Mesenchymal stem cell (in vitro differentiated cells and primary cell): ENCODE data around the gene WWOX.
A peak's percentile ranks its signal among the peaks of the same experiment; 100 is the strongest.

ENCODE experiments used
- DNase-seq: peaks from one replicate; pipeline ENCODE4 v3.0.0-alpha.2; 2013
- H2AFZ ChIP-seq: one replicate; pipeline ENCODE4 v1.6.1; 2013; ENCODE audit warnings: low read depth, mild to moderate bottlenecking, control low read depth, inconsistent platforms, low read length, moderate library complexity
- H2AK5ac ChIP-seq: 2 replicates; pipeline ENCODE4 v1.6.1; 2013; ENCODE audit warnings: low read length, moderate library complexity, mild to moderate bottlenecking, inconsistent platforms; ENCODE audit not compliant: severe bottlenecking
- H2BK120ac ChIP-seq: one replicate; pipeline ENCODE4 v1.6.1; 2013; ENCODE audit warnings: low read depth, mild to moderate bottlenecking, inconsistent platforms, low read length, moderate library complexity
- H2BK12ac ChIP-seq, 2 experiments: one replicate each; pipeline ENCODE4 v1.6.1; 2013; ENCODE audit warnings: inconsistent platforms in 2 of 2, low read length in 2 of 2, mild to moderate bottlenecking in 2 of 2, moderate library complexity in 2 of 2, control low read depth in 1 of 2
- H2BK15ac ChIP-seq: one replicate; pipeline ENCODE4 v1.6.1; 2013; ENCODE audit warnings: mild to moderate bottlenecking, low read depth, inconsistent platforms; ENCODE audit not compliant: poor library complexity, severe bottlenecking
- H2BK5ac ChIP-seq: 2 replicates; pipeline ENCODE4 v1.6.1; 2013; ENCODE audit warnings: low read depth, mild to moderate bottlenecking, low read length, control low read depth, inconsistent platforms; ENCODE audit not compliant: poor library complexity, severe bottlenecking
- H3K14ac ChIP-seq, 2 experiments: one replicate each; pipeline ENCODE4 v1.6.1; 2013; ENCODE audit warnings: inconsistent platforms in 2 of 2, low read length in 2 of 2, control low read depth in 1 of 2, mild to moderate bottlenecking in 1 of 2, moderate library complexity in 1 of 2
- H3K18ac ChIP-seq, 2 experiments: one replicate each; pipeline ENCODE4 v1.6.1; 2013; ENCODE audit warnings: inconsistent platforms in 2 of 2, low read length in 2 of 2, control low read depth in 1 of 2, low read depth in 1 of 2, mild to moderate bottlenecking in 1 of 2
- H3K23ac ChIP-seq, 2 experiments: one replicate each; pipeline ENCODE4 v1.6.1; 2013; ENCODE audit warnings: inconsistent platforms in 2 of 2, low read length in 2 of 2, mild to moderate bottlenecking in 2 of 2, moderate library complexity in 2 of 2, control low read depth in 1 of 2
- H3K27ac ChIP-seq: 2 replicates; pipeline ENCODE4 v1.5.1; 2013; ENCODE audit warnings: mild to moderate bottlenecking, moderate library complexity, low read length, control low read depth, inconsistent platforms; ENCODE audit not compliant: poor library complexity, severe bottlenecking
- H3K27me3 ChIP-seq, 2 experiments: 2 replicates each; pipeline versions ENCODE4 v1.6.1 to v1.7.0; 2013; ENCODE audit warnings: low read length in 2 of 2, mild to moderate bottlenecking in 2 of 2, moderate library complexity in 2 of 2, control low read depth in 1 of 2, inconsistent platforms in 1 of 2; ENCODE audit not compliant: control insufficient read depth in 1 of 2, insufficient read depth in 1 of 2
- H3K36me3 ChIP-seq, 2 experiments: 2 replicates each; pipeline versions ENCODE4 v1.6.1 to v1.7.0; 2013; ENCODE audit warnings: low read length in 2 of 2, control low read depth in 1 of 2, inconsistent platforms in 1 of 2, low read depth in 1 of 2, mild to moderate bottlenecking in 1 of 2; ENCODE audit not compliant: insufficient read depth in 2 of 2, control insufficient read depth in 1 of 2
- H3K4ac ChIP-seq, 2 experiments: one replicate each; pipeline ENCODE4 v1.6.1; 2013; ENCODE audit warnings: inconsistent platforms in 2 of 2, low read length in 2 of 2, mild to moderate bottlenecking in 2 of 2, moderate library complexity in 2 of 2, control low read depth in 1 of 2, low read depth in 1 of 2
- H3K4me1 ChIP-seq: 2 replicates; pipeline ENCODE4 v1.6.1; 2013; ENCODE audit warnings: low read depth, low read length, control low read depth; ENCODE audit not compliant: control insufficient read depth, insufficient read depth
- H3K4me2 ChIP-seq: 2 replicates; pipeline ENCODE4 v1.6.1; 2013; ENCODE audit warnings: low read length, mild to moderate bottlenecking, inconsistent platforms; ENCODE audit not compliant: poor library complexity, severe bottlenecking
- H3K4me3 ChIP-seq, 2 experiments: 2 replicates each; pipeline versions ENCODE4 v1.5.1 to v1.7.0; 2013; ENCODE audit warnings: low read length in 2 of 2, mild to moderate bottlenecking in 2 of 2, control low read depth in 1 of 2, low read depth in 1 of 2; ENCODE audit not compliant: insufficient read depth in 1 of 2
- H3K79me1 ChIP-seq: replicated peaks from 2 replicates; pipeline ENCODE4 v1.6.1; 2013; ENCODE audit warnings: mild to moderate bottlenecking, control low read depth, low read length, inconsistent platforms; ENCODE audit not compliant: poor library complexity, severe bottlenecking
- H3K9ac ChIP-seq: 2 replicates; pipeline ENCODE4 v1.7.0; 2013; ENCODE audit warnings: mild to moderate bottlenecking, low read length, moderate library complexity
- H3K9me3 ChIP-seq: 2 replicates; pipeline ENCODE4 v1.7.0; 2013; ENCODE audit warnings: mild to moderate bottlenecking, low read length; ENCODE audit not compliant: control insufficient read depth
- H4K8ac ChIP-seq: one replicate; pipeline ENCODE4 v1.6.1; 2013; ENCODE audit warnings: inconsistent platforms, mild to moderate bottlenecking, low read length, moderate library complexity
- H4K91ac ChIP-seq: one replicate; pipeline ENCODE4 v1.6.1; 2013; ENCODE audit warnings: mild to moderate bottlenecking, low read length, inconsistent platforms
- WGBS: methylation state at CpG from one replicate; pipeline ENCODE4 v1.1.7; 2013; ENCODE audit warnings: mixed read lengths; 5-methylcytosine and 5-hydroxymethylcytosine counted together

Gene WWOX

DNA sequence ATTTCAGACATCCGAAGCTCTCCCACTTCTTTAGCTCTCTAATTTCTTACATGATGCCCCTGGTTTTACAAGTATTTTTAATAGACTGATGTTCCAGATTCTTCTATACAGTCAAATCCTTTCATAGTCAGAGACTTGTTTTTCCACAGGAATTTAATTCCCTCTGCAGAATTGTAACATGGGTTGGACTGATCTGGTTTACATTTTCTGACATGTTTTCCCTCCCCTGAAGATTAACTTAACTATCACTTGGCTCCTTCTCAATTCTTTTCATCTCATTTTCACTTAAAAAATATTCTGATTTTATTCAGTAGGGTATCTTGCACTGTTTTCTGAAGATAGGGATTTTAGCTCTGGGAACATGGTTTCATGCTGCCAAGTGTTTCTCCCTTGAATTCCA lies 1148.9 kb downstream of the WWOX start:
- Histone ChIP-seq H3K4me3 (no peak overlapping the region), H2BK12ac (no peak overlapping the region), H3K23ac (no peak overlapping the region), H2BK120ac (no peak overlapping the region), H3K27ac (no peak overlapping the region), H3K4me2 (no peak overlapping the region), H3K9ac (no peak overlapping the region), H3K4ac (no peak overlapping the region), H2BK15ac (no peak overlapping the region), H3K14ac (no peak overlapping the region), H2BK5ac (no peak overlapping the region), H3K9me3 (no peaks in the 10 kb centered on the region), H3K4me1 (no peaks in the 10 kb centered on the region), H4K91ac (no peak overlapping the region), H3K27me3 (no peaks in the 10 kb centered on the region), H3K18ac (no peak overlapping the region), H2AK5ac (no peak overlapping the region), H3K79me1 (no peaks in the 10 kb centered on the region), H2AFZ (no peak overlapping the region), H4K8ac (no peak overlapping the region), H3K36me3 (no peaks in the 10 kb centered on the region)
- 88% methylated on average over 1 of the region's 1 CpG for WGBS
- DNase-seq = no peak

- WGBS = 88% methylated on average over 8 of the region's 8 CpGs
- H3K27ac ChIP-seq = no peak overlapping the region
- no peak overlapping the region for H3K4me3 ChIP-seq
- no peak overlapping the region for H3K23ac ChIP-seq
- no peak overlapping the region for H3K9ac ChIP-seq
- no peak overlapping the region for H3K4me2 ChIP-seq
- H2BK5ac ChIP-seq = no peak overlapping the region
- no peak overlapping the region for H2BK15ac ChIP-seq
- H2AK5ac ChIP-seq = no peak overlapping the region
- no peaks in the 10 kb centered on the region for H3K27me3 ChIP-seq
- H2BK12ac ChIP-seq = no peak overlapping the region
- H3K4ac ChIP-seq = no peak overlapping the region
- H2AFZ ChIP-seq = no peak overlapping the region
- H3K79me1 ChIP-seq = no peaks in the 10 kb centered on the region
- no peaks in the 10 kb centered on the region for H3K36me3 ChIP-seq
- H4K91ac ChIP-seq = no peak overlapping the region
- no peak overlapping the region for H3K18ac ChIP-seq
- no peak overlapping the region for H3K14ac ChIP-seq
- no peak overlapping the region for H2BK120ac ChIP-seq
- no peak overlapping the region for H4K8ac ChIP-seq
- H3K4me1 ChIP-seq = no peaks in the 10 kb centered on the region
- DNase-seq = no peak
- no peaks in the 10 kb centered on the region for H3K9me3 ChIP-seq
Measured at GRCh38 chr16:79250502-79251098, 1151.1 kb downstream of the WWOX start.

DNA sequence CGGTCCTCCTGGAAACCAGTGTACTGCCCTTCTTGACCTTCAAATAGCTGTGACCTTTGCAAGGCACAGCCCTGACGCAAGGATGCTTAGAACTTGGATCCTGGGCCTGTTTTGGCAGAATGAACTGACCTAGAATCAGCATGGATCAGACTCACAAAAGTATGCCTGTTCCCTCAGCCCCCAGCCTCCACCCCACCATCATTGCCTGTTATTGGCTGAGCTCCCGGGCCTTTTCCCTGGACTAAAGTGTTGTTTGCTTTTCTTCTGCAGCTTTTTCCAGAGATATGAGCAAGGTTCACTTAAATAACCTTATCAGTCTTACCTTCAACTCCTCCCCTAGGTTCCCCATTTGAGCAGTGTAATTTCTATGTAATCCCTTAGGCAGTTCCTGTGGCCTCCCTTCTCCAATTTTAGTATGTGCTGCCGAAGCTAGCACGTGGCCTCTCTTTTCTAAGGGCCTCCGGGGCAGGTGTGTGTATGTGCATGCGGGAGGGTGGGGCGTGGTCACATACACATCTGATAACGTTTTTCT lies 1153.7 kb downstream of the WWOX start:
- Histone ChIP-seq H3K9ac (no peak overlapping the region), H2BK15ac (no peak overlapping the region), H2BK12ac (no peak overlapping the region), H3K18ac (no peak overlapping the region), H3K4me3 (no peak overlapping the region), H3K27ac (no peak overlapping the region), H2BK5ac (no peak overlapping the region), H3K27me3 (no peaks in the 10 kb centered on the region), H3K79me1 (no peaks in the 10 kb centered on the region), H3K4ac (no peak overlapping the region), H3K14ac (no peak overlapping the region), H3K9me3 (no peaks in the 10 kb centered on the region), H3K4me1 (no peaks in the 10 kb centered on the region), H2AFZ (no peak overlapping the region), H2BK120ac (no peak overlapping the region), H3K36me3 (no peaks in the 10 kb centered on the region), H4K8ac (no peak overlapping the region), H4K91ac (no peak overlapping the region), H2AK5ac (no peak overlapping the region), H3K4me2 (peak overlapping the region; percentile 11), H3K23ac (peak overlapping the region in 1 of 2 experiments; percentile 63)
- DNase-seq = no peak
- 78% methylated on average over 7 of the region's 9 CpGs for whole genome bisulfite sequencing

DNA sequence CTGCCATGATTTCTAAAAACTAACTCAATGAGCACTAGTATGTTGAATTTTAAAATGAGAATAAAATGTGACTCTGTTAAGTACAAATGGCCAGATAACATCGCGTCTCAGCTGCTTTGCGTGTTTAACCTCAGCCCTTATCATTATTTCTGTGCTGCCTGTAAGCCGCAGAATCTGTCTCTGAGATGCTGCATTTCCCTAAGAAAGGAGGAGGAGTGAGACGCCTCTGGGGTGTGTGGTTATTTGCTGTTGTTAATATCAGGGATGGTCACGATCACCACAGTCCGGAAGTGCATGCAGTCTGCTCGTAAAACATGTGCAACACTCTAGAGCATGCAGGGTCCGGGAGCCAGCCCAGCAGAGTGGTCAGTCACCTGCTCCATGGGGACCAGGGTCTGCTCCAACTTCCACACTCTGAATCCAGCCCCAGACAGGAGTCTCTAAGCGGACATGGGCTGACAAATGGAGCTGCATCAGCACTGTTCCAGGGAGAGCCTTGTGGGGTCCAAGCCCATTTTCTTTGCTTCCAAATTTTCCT lies 1158.6 kb downstream of the WWOX start:
- Histone ChIP-seq H2BK120ac (no peak overlapping the region), H3K27ac (no peak overlapping the region), H2BK15ac (no peak overlapping the region), H3K18ac (no peak overlapping the region), H3K36me3 (no peaks in the 10 kb centered on the region), H3K4ac (no peak overlapping the region), H3K14ac (no peak overlapping the region), H3K9me3 (no peaks in the 10 kb centered on the region), H3K27me3 (no peaks in the 10 kb centered on the region), H4K91ac (no peak overlapping the region), H3K4me1 (peaks cover 4% of the 10 kb centered on the region), H3K4me3 (no peak overlapping the region), H2BK5ac (no peak overlapping the region), H2AK5ac (no peak overlapping the region), H2BK12ac (no peak overlapping the region), H2AFZ (no peak overlapping the region), H3K4me2 (no peak overlapping the region), H3K23ac (no peak overlapping the region), H4K8ac (no peak overlapping the region), H3K9ac (no peak overlapping the region), H3K79me1 (no peaks in the 10 kb centered on the region)
- 83% methylated on average over 10 of the region's 10 CpGs for WGBS
- no peak for DNase-seq
